HEK293T (cell line): ENCODE results near the gene CDK14.

ENCODE experiments used
- ARNT ChIP-seq: fragments of 450-650 bp; IDR thresholded peaks from 2 replicates; pipeline ENCODE4 v1.6.1; 2017; ENCODE audit warnings: mild to moderate bottlenecking
- BHLHE40 ChIP-seq: fragments of 450-650 bp; IDR thresholded peaks from 2 replicates; pipeline ENCODE4 v1.6.1; 2016; ENCODE audit warnings: mild to moderate bottlenecking, moderate library complexity, borderline replicate concordance
- CTBP1 ChIP-seq: fragments of 450-650 bp; IDR thresholded peaks from 2 replicates; pipeline ENCODE4 v1.6.1; 2016; ENCODE audit warnings: borderline replicate concordance
- ELF4 ChIP-seq: fragments of 450-650 bp; IDR thresholded peaks from 2 replicates; pipeline ENCODE4 v1.6.1; 2017; ENCODE audit warnings: antibody characterized with exemption
- FOXK2 ChIP-seq: fragments of 450-650 bp; IDR thresholded peaks from 2 replicates; pipeline ENCODE4 v1.6.1; 2016; ENCODE audit warnings: mild to moderate bottlenecking
- HDGF ChIP-seq: fragments of 450-650 bp; IDR thresholded peaks from 2 replicates; pipeline ENCODE4 v1.6.1; 2017; ENCODE audit warnings: antibody characterized with exemption, borderline replicate concordance
- NFRKB ChIP-seq: fragments of 450-650 bp; IDR thresholded peaks from 2 replicates; pipeline ENCODE4 v1.6.1; 2016; ENCODE audit warnings: mild to moderate bottlenecking, moderate library complexity
- PKNOX1 ChIP-seq: fragments of 450-650 bp; IDR thresholded peaks from 2 replicates; pipeline ENCODE4 v1.6.1; 2016
- SP1 ChIP-seq: fragments of 450-650 bp; IDR thresholded peaks from 2 replicates; pipeline ENCODE4 v1.6.1; 2017
- SUZ12 ChIP-seq: fragments of 450-650 bp; IDR thresholded peaks from 2 replicates; pipeline ENCODE4 v1.6.1; 2016; ENCODE audit warnings: mild to moderate bottlenecking
- TARDBP ChIP-seq: fragments of 450-650 bp; IDR thresholded peaks from 2 replicates; pipeline ENCODE4 v1.6.1; 2016

DNA sequence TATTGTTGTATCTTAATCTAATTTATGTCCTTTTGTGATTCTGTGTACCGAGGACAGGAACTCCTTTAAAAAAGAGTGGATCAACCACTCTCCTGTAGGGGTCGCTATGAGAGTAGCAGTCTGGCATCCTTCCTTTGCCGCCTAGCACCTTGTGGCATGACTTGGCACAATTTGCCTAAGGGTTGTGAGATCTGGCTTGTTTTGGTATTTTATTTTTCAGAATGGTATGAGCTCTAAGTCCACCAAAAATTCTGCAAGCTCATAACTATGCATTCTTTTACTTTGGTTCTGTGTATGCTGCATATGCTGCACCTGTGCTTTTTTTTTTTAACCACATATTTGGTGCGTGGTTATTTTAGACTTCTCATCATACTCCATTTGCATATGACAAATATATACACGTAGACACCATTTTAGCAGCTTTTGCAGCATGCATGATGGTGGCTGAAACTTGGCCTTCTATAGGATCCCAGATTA, 112.8 kb downstream of the CDK14 start:
- TF ChIP-seq TARDBP (no peak), SUZ12 (no peak), NFRKB (no peak), SP1 (no peak), BHLHE40 (no peak), CTBP1 (no peak), HDGF (no peak), PKNOX1 (no peak), ARNT (no peak), ELF4 (no peak), FOXK2 (no peak)
